HFFc6 (cell line): ENCODE measurements around the gene CARMIL3. TPM values are rescaled to one million over a fixed set of nuclear protein-coding genes. Genes with fewer than 3 reads are reported as not detected.

Experiments
- DNase-seq: peaks from one replicate; pipeline ENCODE4 v3.0.0-alpha.2; 2018
- H3K27ac Mint-ChIP-seq: 2 replicates; pipeline ENCODE4 v1.8.0; 2020; ENCODE audit warnings: mild to moderate bottlenecking, mixed read lengths
- H3K27me3 Mint-ChIP-seq: 2 replicates; pipeline ENCODE4 v1.8.0; 2021; ENCODE audit warnings: mild to moderate bottlenecking, moderate library complexity, mixed read lengths; ENCODE audit not compliant: insufficient read depth
- H3K36me3 Mint-ChIP-seq: 2 replicates; pipeline ENCODE4 v1.8.0; 2021; ENCODE audit warnings: low read depth, mixed read lengths
- H3K4me1 Mint-ChIP-seq: 2 replicates; pipeline ENCODE4 v1.8.0; 2020; ENCODE audit warnings: low read depth, mixed read lengths
- H3K4me3 Mint-ChIP-seq: 2 replicates; pipeline ENCODE4 v1.8.0; 2020; ENCODE audit warnings: mild to moderate bottlenecking, moderate library complexity, mixed read lengths
- H3K9me3 Mint-ChIP-seq: 2 replicates; pipeline ENCODE4 v1.8.0; 2020; ENCODE audit warnings: mild to moderate bottlenecking, mixed read lengths
- total RNA-seq, 6 experiments: library from RNA; stranded (reverse); fragmentation: NEBNext Ultra II Directional; extraction: Animal tissue kit (Norgen Biotek cat#: 25700); gene quantifications; 2 replicates in 1 of 6; 3 replicates in 5 of 6; pipeline ENCODE4 v1.2.3, GENCODE V29; 2021
- TF ChIP-seq, protein P1 (sequence below): fragments of 200-600 bp; sonication (generic); IDR thresholded peaks from 2 replicates; pipeline ENCODE4 v1.5.0; 2021; ENCODE audit warnings: antibody characterized with exemption, mild to moderate bottlenecking

The CARMIL3 gene
- total RNA-seq, 6 experiments from 2014 or later = not detected

DNA sequence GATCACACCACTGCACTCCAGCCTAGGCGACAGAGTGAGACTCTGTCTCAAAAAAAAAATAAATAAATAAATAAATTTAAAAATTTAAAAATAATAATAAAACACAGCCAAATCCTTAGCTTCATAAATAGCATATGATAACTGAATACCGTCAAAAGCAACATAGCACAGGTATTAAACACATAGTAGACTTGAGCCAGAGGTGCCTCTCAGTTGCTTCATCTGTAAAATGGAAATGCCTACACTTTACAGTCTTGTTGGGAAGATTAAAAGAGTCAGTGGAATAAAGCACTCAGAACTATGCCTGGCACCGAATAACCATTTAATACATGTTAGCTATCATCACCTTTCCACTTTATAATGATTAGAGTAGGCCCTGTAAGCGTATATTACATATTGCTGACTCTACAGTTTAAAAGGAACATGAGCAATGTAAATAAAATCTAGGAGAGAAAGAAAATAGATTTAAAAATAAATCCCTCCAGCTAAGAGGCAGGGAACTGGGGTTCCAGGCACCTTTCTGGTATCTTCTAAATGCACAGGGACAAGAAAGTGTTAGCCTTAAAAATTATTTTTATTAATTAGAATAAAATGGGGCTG lies 55.0 kb downstream of the CARMIL3 start:
- no peak for DNase-seq
- TF ChIP-seq, protein P1, sequence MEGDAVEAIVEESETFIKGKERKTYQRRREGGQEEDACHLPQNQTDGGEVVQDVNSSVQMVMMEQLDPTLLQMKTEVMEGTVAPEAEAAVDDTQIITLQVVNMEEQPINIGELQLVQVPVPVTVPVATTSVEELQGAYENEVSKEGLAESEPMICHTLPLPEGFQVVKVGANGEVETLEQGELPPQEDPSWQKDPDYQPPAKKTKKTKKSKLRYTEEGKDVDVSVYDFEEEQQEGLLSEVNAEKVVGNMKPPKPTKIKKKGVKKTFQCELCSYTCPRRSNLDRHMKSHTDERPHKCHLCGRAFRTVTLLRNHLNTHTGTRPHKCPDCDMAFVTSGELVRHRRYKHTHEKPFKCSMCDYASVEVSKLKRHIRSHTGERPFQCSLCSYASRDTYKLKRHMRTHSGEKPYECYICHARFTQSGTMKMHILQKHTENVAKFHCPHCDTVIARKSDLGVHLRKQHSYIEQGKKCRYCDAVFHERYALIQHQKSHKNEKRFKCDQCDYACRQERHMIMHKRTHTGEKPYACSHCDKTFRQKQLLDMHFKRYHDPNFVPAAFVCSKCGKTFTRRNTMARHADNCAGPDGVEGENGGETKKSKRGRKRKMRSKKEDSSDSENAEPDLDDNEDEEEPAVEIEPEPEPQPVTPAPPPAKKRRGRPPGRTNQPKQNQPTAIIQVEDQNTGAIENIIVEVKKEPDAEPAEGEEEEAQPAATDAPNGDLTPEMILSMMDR = no peak
- no peak overlapping the region for H3K27ac Mint-ChIP-seq
- no peaks in the 10 kb centered on the region for H3K9me3 Mint-ChIP-seq
- no peaks in the 10 kb centered on the region for H3K27me3 Mint-ChIP-seq
- no peak overlapping the region for H3K4me3 Mint-ChIP-seq
- peaks cover 22% of the 10 kb centered on the region for H3K36me3 Mint-ChIP-seq
- H3K4me1 Mint-ChIP-seq = peaks cover 33% of the 10 kb centered on the region

DNA sequence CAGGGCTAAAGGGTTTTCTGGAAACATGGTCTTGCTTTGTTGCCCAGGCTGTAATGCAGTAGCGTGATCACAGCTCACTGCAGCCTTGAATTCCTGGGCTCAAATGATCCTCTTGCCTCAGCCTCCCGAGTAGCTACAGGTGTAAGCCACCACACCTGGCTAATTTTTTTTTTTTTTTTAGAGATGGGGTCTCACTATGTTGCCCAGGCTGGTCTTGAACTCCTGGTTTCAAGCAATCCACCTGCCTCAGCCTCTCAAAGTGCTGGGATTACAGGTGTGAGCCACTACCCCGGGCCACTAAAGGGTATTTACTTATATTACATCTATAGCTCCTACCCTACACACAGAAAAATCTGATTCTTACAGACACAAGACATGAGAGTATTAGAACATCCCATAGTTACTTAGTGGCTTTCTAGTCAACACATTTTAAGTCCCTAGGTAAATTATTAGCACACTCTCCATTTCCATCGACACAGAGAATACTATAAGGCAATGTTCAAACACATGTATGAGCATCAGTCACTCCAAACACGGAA lies 56.6 kb downstream of the CARMIL3 start:
- Mint-ChIP-seq H3K36me3 (peaks cover 17% of the 10 kb centered on the region), H3K27me3 (no peaks in the 10 kb centered on the region), H3K27ac (peak overlapping the region; percentile 17), H3K4me1 (peaks cover 33% of the 10 kb centered on the region), H3K4me3 (no peak overlapping the region), H3K9me3 (no peaks in the 10 kb centered on the region)
- TF ChIP-seq, protein P1 = no peak
- no peak for DNase-seq

DNA sequence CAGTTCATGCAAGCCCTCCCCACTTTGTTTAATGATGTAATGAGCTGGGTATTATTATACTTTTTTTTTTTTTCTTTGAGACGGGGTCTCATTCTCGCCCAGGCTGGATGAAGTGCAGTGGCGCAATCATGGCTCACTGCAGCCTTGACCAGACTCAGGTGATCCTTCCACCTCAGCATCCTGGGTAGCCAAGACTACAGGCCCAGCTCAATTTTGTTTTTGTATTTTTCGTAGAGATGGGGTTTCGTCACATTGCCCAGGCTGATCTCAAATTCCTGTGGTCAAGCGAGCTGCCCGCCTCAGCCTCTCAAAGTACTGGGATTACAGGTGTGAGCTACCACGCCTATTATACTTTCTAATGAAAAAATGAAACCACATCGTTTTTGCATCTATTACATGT lies 58.3 kb downstream of the CARMIL3 start:
- Mint-ChIP-seq H3K4me3 (no peak overlapping the region), H3K4me1 (peaks cover 33% of the 10 kb centered on the region), H3K27ac (no peak overlapping the region), H3K27me3 (no peaks in the 10 kb centered on the region; the same call in 1 of the 2 replicates), H3K36me3 (peaks cover 2% of the 10 kb centered on the region), H3K9me3 (no peaks in the 10 kb centered on the region)
- DNase-seq = no peak
- TF ChIP-seq, protein P1 = no peak

DNA sequence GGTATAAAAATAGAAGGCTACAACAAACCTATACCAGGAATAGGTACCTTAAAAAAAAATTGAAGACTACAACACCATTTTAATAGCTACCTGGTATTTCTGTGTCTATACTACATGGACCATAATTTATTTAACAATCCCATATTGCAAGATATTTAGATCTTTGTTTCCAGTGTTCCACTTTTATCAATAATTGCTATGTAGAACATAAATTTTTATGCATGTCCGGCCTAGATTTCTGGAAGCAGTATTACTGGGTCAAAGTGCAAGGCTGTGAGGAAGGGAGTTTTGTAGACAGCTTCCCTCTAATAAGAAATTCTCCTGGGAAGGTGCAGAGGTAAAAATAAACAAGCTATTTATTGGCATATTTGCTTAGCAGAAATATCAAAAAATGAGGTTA lies 58.7 kb downstream of the CARMIL3 start:
- no peaks in the 10 kb centered on the region for H3K36me3 Mint-ChIP-seq
- H3K4me1 Mint-ChIP-seq = peaks cover 38% of the 10 kb centered on the region
- H3K9me3 Mint-ChIP-seq = no peaks in the 10 kb centered on the region
- TF ChIP-seq, protein P1 = no peak
- no peak for DNase-seq
- H3K27ac Mint-ChIP-seq = no peak overlapping the region
- H3K27me3 Mint-ChIP-seq = no peaks in the 10 kb centered on the region; the same call in 1 of the 2 replicates
- H3K4me3 Mint-ChIP-seq = no peak overlapping the region

DNA sequence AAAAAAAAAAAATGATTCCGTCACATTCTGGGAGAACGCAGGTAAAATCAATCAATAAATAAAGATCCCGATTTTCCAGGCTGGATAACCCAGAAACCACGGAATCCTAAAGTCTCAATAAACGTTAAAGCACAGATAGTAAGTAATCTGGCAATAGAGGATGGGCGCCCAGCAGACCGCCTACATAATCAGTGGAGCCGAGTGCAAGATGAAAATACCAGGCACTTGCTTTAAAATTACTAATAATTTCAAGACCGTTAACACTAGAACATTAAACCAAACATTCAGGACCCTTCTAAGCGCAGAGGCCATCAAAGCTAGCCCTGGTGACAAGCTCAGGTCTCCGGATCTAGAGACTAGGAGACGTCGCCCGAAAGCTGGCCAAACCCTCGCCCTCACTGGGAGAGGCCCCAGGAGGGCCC lies 61.6 kb downstream of the CARMIL3 start:
- H3K4me1 Mint-ChIP-seq = peaks cover 25% of the 10 kb centered on the region
- TF ChIP-seq, protein P1 = no peak

More for the DNA sequence above, 61.6 kb downstream of the CARMIL3 start:
- H3K4me3 Mint-ChIP-seq = peak overlapping the region; percentile 97
- H3K36me3 Mint-ChIP-seq = 0 out of 2 replicates have a peak, but pooled peaks cover 6% of the 10 kb centered on the region
- no peak for DNase-seq
- peak overlapping the region; percentile 99 for H3K27ac Mint-ChIP-seq
- H3K9me3 Mint-ChIP-seq = no peaks in the 10 kb centered on the region
- no peaks in the 10 kb centered on the region; the same call in 1 of the 2 replicates for H3K27me3 Mint-ChIP-seq
